Peyer's patch (tissue), 4 donors: ENCODE measurements around the gene WDR89.

Experiments used
- POLR2A ChIP-seq, 2 donors: fragments of 450-650 bp; IDR thresholded peaks; one replicate each; pipeline ENCODE4 v1.5.1; 2017; ENCODE audit warnings: antibody characterized with exemption in 2 of 2, mild to moderate bottlenecking in 2 of 2, moderate library complexity in 2 of 2
- TF ChIP-seq, protein P1 (sequence below), 6 experiments: fragments of 450-650 bp in 4 of 6; fragments of 200-600 bp in 2 of 6; sonication (generic) in 1 of 6; IDR thresholded peaks; one replicate each; pipeline ENCODE4 v1.5.1; 2017 to 2019; ENCODE audit warnings: antibody characterized with exemption in 6 of 6, mild to moderate bottlenecking in 3 of 6, moderate library complexity in 1 of 6

- TF ChIP-seq, protein P1, sequence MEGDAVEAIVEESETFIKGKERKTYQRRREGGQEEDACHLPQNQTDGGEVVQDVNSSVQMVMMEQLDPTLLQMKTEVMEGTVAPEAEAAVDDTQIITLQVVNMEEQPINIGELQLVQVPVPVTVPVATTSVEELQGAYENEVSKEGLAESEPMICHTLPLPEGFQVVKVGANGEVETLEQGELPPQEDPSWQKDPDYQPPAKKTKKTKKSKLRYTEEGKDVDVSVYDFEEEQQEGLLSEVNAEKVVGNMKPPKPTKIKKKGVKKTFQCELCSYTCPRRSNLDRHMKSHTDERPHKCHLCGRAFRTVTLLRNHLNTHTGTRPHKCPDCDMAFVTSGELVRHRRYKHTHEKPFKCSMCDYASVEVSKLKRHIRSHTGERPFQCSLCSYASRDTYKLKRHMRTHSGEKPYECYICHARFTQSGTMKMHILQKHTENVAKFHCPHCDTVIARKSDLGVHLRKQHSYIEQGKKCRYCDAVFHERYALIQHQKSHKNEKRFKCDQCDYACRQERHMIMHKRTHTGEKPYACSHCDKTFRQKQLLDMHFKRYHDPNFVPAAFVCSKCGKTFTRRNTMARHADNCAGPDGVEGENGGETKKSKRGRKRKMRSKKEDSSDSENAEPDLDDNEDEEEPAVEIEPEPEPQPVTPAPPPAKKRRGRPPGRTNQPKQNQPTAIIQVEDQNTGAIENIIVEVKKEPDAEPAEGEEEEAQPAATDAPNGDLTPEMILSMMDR (IDR thresholded peaks at IDR 0.05), result no peak
- TF ChIP-seq POLR2A (IDR thresholded peaks at IDR 0.05), result no peak
Observed at GRCh38 chr14:63676615-63677014, 34.9 kb upstream of the WDR89 start.
